ENCODE data around the gene EVA1A.
"Not testable (repeated sequence)": the region's sequence is repeated elsewhere in the genome, so short reads cannot be mapped to it uniquely, and the experiment has no call there.

The EVA1A gene

DNA sequence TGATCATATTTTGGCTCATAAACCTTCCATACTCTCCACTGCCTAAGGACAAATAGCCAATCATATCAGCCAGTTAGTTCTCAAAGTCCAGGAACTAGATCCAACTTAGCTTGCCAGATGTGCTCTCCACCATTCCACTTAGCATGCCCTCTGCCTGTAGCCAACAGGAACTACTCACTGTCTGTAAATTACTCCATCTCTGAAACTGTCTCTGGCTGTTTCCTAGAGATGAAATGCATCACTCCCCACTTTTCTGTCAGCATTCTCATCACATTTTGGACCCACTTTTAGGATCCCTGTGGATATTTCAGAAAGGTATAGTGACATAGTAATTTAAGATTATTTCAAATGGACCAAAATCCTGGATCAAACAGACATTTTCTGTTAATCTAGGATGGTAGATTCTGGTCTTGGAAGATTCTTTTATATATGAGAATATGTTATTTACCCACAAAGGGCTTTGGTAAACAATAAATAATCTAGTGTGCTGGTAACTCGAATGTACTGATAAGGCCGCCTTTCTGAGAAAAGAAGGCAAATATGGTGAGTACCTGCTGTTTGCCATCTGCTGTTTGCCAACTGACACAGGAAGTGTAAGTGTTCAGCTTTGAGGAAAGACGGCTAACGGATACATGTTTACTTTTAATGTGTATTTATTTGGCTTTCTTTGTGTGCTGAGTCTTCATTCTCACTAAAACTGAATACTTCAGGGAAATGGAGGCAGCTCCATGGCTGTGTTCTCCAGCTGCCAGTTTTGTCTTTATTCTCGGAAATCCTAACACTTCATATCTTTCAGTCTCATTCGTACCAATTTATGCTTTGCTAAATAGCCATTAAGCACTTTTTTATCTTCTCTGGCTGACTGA, 79.5 kb downstream of the EVA1A start:
- no peak for DNase-seq

- DNase-seq, result not testable (repeated sequence)
Measured at GRCh38 chr2:75477696-75478095, 83.0 kb downstream of the EVA1A start.

- DNase-seq, result no peak
Measured at GRCh38 chr2:75476761-75477160, 84.0 kb downstream of the EVA1A start.

- no peak for DNase-seq
Measured at GRCh38 chr2:75475976-75476375, 84.8 kb downstream of the EVA1A start.

GRCh38 chr2:75475049-75475448, 85.7 kb downstream of the EVA1A start:
- no peak for DNase-seq

- DNase-seq, result no peak
Measured at GRCh38 chr2:75474115-75474514, 86.6 kb downstream of the EVA1A start.

- no peak for DNase-seq
Measured at GRCh38 chr2:75466708-75467311, 93.9 kb downstream of the EVA1A start.

- DNase-seq, result no peak
Measured at GRCh38 chr2:75465317-75465984, 95.3 kb downstream of the EVA1A start.

GRCh38 chr2:75464348-75464946, 96.3 kb downstream of the EVA1A start:
- DNase-seq, result no peak

- DNase-seq, result no peak
Measured at GRCh38 chr2:75462721-75463120, 98.0 kb downstream of the EVA1A start.

DNA sequence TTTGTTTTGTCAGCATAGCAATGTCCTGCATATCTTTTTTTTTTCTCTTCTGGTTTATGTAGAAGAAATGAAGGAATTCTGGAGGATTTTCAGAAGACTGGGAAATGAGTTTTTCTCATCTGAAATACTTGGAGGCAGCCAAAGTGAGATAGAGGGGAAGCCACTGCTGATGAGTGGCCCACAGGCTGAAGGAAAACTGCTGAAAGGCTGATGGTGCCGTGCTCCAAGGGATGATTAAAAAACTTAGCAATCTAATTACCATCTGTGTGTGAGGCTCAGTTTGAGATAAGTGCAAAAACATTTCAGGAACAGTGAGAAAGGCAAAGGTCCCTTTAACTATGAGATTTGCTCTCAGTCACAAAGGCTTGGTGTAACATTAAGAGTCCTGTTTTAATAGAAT, 98.5 kb downstream of the EVA1A start:
- no peak for DNase-seq

- no peak for DNase-seq
Measured at GRCh38 chr2:75460630-75461029, 100.1 kb downstream of the EVA1A start.

- no peak for DNase-seq
Measured at GRCh38 chr2:75459565-75460310, 101.0 kb downstream of the EVA1A start.

DNA sequence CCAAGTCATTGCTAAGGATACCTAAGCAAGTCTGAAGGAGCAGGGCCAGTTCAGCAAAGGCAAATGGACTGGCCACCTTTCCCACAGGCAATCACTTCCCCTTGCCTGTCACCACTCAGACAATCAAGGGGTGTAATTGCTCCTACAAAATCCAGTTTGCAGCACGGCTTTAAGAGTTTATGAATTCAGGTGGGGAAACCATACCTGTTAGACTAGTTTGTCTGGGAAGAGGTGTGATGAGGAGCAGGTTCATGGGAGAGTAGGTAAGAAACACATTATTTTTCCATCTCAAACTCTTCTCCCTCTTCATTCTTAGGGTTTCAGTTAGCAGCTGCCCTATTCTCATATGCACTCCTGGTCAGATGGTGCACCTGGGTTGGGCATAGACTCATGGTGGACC, 102.5 kb downstream of the EVA1A start:
- no peak for DNase-seq

- no peak for DNase-seq
Measured at GRCh38 chr2:75456825-75457224, 103.9 kb downstream of the EVA1A start.

DNA sequence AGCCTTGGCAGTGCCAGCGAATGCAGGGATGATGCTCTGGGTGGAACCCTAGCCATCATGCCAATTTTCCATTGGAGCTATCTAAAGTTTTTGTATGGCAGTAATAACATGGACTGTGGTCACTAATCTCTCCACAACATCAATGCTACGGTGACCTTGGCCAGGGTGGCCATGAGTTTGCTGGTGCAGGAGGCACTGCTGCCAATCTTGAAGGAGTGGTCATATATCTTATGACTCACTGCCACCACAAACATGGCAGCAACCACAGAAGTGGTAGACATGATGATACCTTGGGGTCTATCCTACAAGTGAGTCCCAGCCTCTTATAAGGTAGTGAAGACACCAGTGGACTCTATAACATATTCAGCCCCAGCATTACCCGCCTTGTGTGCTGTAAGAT, 104.6 kb downstream of the EVA1A start:
- no peak for DNase-seq

- no peak for DNase-seq
Measured at GRCh38 chr2:75454241-75454620, 106.5 kb downstream of the EVA1A start.

DNA sequence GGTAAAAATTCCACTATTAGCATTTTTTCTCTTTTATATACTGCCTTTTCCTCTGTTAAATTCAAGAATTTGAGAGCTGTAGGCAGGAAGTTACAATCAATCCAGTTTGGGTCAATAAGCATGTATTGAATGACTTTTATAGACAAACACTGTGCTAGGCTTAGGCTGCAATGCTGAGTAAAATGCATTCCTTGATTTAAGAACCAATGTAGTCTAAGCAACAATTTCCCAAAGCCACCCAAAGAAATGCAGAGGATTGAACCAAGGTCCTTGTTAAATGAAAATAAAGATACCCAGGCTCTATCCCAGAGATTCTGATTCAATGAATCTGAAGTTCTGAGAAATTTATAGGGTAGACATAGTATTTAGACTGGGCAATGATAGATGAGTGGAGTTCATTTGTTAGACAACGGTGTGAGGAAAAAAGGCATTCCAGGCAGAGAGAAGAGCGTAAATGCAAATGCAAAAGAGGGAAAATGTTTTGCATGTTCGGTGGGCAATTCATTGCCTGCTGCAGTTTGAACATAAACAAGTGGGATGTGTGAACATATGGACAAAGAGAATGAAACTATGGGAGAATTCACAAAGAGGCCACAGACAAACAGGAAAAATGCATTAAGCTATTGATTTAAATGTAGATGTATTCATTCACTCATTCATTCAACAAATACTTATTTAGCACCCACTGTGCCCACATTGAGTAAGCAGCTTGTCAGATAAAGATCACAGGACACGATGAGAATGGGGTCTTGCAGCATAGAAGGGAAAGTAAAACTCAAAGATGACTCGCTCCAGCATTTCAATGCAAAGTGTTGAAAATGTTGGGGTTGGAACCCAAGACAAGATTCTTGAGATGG, 107.1 kb downstream of the EVA1A start:
- no peak for DNase-seq

DNA sequence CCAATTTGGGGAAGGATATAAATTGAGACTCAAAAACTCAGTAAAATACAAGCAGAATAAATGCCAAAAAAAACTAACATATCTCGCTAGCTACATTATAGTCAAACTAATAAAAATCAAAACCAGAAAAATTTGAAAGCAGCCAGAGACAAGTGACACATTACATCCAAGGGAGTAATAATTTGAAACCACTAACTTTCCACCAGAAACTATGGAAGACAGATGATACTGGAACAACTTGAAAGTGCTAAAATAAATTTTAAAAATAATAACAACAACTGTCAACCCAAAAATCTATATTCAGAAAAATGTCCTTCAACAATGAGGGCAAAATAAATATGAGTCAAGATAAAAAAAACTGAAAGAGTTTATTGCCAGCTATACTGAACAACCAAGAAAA, 110.7 kb downstream of the EVA1A start:
- no peak for DNase-seq

DNA sequence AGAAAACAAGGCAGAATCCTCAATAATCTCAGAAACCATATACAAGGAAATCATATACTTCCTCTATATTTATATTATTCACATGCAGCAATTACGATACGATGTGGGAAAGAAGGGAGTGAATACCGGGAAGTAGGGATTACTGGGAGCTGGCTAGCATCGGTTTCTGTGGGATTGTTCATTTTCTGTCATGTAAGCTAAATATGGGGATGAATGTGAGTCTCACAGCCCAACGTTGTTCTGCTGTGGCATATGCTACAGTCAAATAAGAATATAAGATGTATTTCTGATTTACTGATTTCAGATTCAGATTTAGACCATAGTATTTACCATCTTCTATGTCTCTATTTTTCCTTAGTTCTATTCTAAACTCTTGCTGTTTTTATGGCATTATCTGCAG, 113.6 kb downstream of the EVA1A start:
- no peak for DNase-seq

Data from cerebellar nuclear complex (tissue), 1 donor.